Natural killer cell treated with Interleukin-12 subunit alpha and Interleukin-12 subunit beta and Interleukin-15 and Interleukin-18, amount 100 ng/mL, for 72 hours (primary cell): Measurements from ENCODE around the gene VASP. TPM values are rescaled to one million over a fixed set of nuclear protein-coding genes. Genes with fewer than 3 reads are reported as not detected.
"Not testable (repeated sequence)": the region's sequence is repeated elsewhere in the genome, so short reads cannot be mapped to it uniquely, and the experiment has no call there.

ENCODE experiments used
- ATAC-seq, 2 donors: fragments of 150-1000 bp; cut with Tn5 transposase in 1 of 2; sonication (Bioruptor Pico), chemical (Tn5 transposase) in 1 of 2; 2 replicates each; pipeline ENCODE4 v1.10.0; 2021
- DNase-seq: peaks from one replicate; pipeline ENCODE4 v3.0.0; 2022; ENCODE audit warnings: low spot score
- H3K27ac Mint-ChIP-seq, 2 donors: 1 replicate in 1 of 2; 2 replicates in 1 of 2; pipeline ENCODE4 v1.8.0; 2022; ENCODE audit warnings: mixed read lengths in 2 of 2, mild to moderate bottlenecking in 1 of 2, moderate library complexity in 1 of 2
- H3K27me3 Mint-ChIP-seq, 2 donors: 1 replicate in 1 of 2; 2 replicates in 1 of 2; pipeline ENCODE4 v1.8.0; 2022; ENCODE audit warnings: mixed read lengths in 2 of 2
- H3K36me3 Mint-ChIP-seq: one replicate; pipeline ENCODE4 v1.8.0; 2022; ENCODE audit warnings: mixed read lengths
- H3K4me1 Mint-ChIP-seq, 2 donors: 1 replicate in 1 of 2; 2 replicates in 1 of 2; pipeline ENCODE4 v1.8.0; 2022; ENCODE audit warnings: low read depth in 2 of 2, mixed read lengths in 2 of 2, mild to moderate bottlenecking in 1 of 2
- H3K4me3 Mint-ChIP-seq: one replicate; pipeline ENCODE4 v1.8.0; 2022; ENCODE audit warnings: mixed read lengths
- H3K9me3 Mint-ChIP-seq: 2 replicates; pipeline ENCODE4 v1.8.0; 2022; ENCODE audit warnings: mixed read lengths
- total RNA-seq, 2 donors: library from RNA; stranded (reverse); gene quantifications; one replicate each; pipeline ENCODE4 v1.2.3, GENCODE V29; 2022

VASP gene
- total RNA-seq, 2 donors from 2014 or later, result 447 to 589 TPM

- DNase-seq, result peak; percentile 63
- Mint-ChIP-seq H3K36me3 (peaks cover 23% of the 10 kb centered on the region), H3K9me3 (no peaks in the 10 kb centered on the region), H3K27me3 (no peaks in the 10 kb centered on the region), H3K4me3 (peak overlapping the region; percentile 100), H3K27ac (peak overlapping the region; percentile 91 to 96), H3K4me1 (peaks cover 31 to 44% of the 10 kb centered on the region in 2 donors)
- no peak for ATAC-seq
Observed at GRCh38 chr19:45508417-45508860, 1.2 kb downstream of the VASP start.

- no peaks in the 10 kb centered on the region for H3K9me3 Mint-ChIP-seq
- peak overlapping the region; percentile 85 to 96 for H3K27ac Mint-ChIP-seq
- peak; percentile 55 to 66 for ATAC-seq
- H3K27me3 Mint-ChIP-seq, result no peaks in the 10 kb centered on the region
- DNase-seq, result peak; percentile 86
- H3K4me1 Mint-ChIP-seq, result peaks cover 34 to 50% of the 10 kb centered on the region in 2 donors
- peak overlapping the region; percentile 100 for H3K4me3 Mint-ChIP-seq
- H3K36me3 Mint-ChIP-seq, result peaks cover 26% of the 10 kb centered on the region
Observed at GRCh38 chr19:45508861-45509691, 1.8 kb downstream of the VASP start.

GRCh38 chr19:45509692-45510015 is 2.4 kb downstream of the VASP start:
- DNase-seq (no peak), ATAC-seq (no peak)
- Mint-ChIP-seq H3K36me3 (peaks cover 26% of the 10 kb centered on the region), H3K27ac (peak overlapping the region; percentile 85 to 96), H3K4me1 (peaks cover 35 to 52% of the 10 kb centered on the region in 2 donors), H3K27me3 (no peaks in the 10 kb centered on the region), H3K9me3 (no peaks in the 10 kb centered on the region), H3K4me3 (peak overlapping the region; percentile 100)

GRCh38 chr19:45510352-45510751 is 3.1 kb downstream of the VASP start:
- H3K9me3 Mint-ChIP-seq, H3K27me3 Mint-ChIP-seq, ATAC-seq: not testable (repeated sequence)
- DNase-seq, result peak; percentile 22
- Mint-ChIP-seq H3K27ac (peak overlapping the region; percentile 85 to 96), H3K4me3 (peak overlapping the region; percentile 100), H3K36me3 (peaks cover 26% of the 10 kb centered on the region), H3K4me1 (peaks cover 35 to 59% of the 10 kb centered on the region in 2 donors)

- no peaks in the 10 kb centered on the region for H3K9me3 Mint-ChIP-seq
- no peaks in the 10 kb centered on the region for H3K27me3 Mint-ChIP-seq
- peak overlapping the region; percentile 85 to 96 for H3K27ac Mint-ChIP-seq
- H3K4me3 Mint-ChIP-seq, result peak overlapping the region; percentile 100
- peaks cover 26% of the 10 kb centered on the region for H3K36me3 Mint-ChIP-seq
- H3K4me1 Mint-ChIP-seq, result peaks cover 38 to 59% of the 10 kb centered on the region in 2 donors
- ATAC-seq, result no peak
- DNase-seq, result no peak
Observed at GRCh38 chr19:45511074-45511473, 3.8 kb downstream of the VASP start.

GRCh38 chr19:45512881-45513483 is 5.7 kb downstream of the VASP start:
- H3K27ac Mint-ChIP-seq, result peak overlapping the region; percentile 93 to 96
- peaks cover 49 to 71% of the 10 kb centered on the region in 2 donors for H3K4me1 Mint-ChIP-seq
- peaks cover 33% of the 10 kb centered on the region for H3K36me3 Mint-ChIP-seq
- no peaks in the 10 kb centered on the region for H3K27me3 Mint-ChIP-seq
- no peaks in the 10 kb centered on the region for H3K9me3 Mint-ChIP-seq
- no peak for ATAC-seq
- peak overlapping the region; percentile 83 for H3K4me3 Mint-ChIP-seq
- DNase-seq, result no peak

- H3K9me3 Mint-ChIP-seq, result no peaks in the 10 kb centered on the region
- H3K27me3 Mint-ChIP-seq, result no peaks in the 10 kb centered on the region
- peak overlapping the region; percentile 83 for H3K4me3 Mint-ChIP-seq
- H3K4me1 Mint-ChIP-seq, result peaks cover 54 to 65% of the 10 kb centered on the region in 2 donors
- peaks cover 28% of the 10 kb centered on the region for H3K36me3 Mint-ChIP-seq
- DNase-seq (no peak), ATAC-seq (peak; percentile 34 to 54)
- peak overlapping the region; percentile 93 to 96 for H3K27ac Mint-ChIP-seq
Observed at GRCh38 chr19:45514376-45515051, 7.2 kb downstream of the VASP start.

GRCh38 chr19:45515081-45515624 is 7.9 kb downstream of the VASP start:
- H3K27ac Mint-ChIP-seq, result peak overlapping the region; percentile 93 to 96
- ATAC-seq (peak; percentile 82 to 85), DNase-seq (peak; percentile 87)
- H3K9me3 Mint-ChIP-seq, result no peaks in the 10 kb centered on the region
- peaks cover 21% of the 10 kb centered on the region for H3K36me3 Mint-ChIP-seq
- H3K4me1 Mint-ChIP-seq, result peaks cover 49 to 58% of the 10 kb centered on the region in 2 donors
- no peaks in the 10 kb centered on the region for H3K27me3 Mint-ChIP-seq
- peak overlapping the region; percentile 63 for H3K4me3 Mint-ChIP-seq

- no peaks in the 10 kb centered on the region for H3K27me3 Mint-ChIP-seq
- peak; percentile 14 to 51 for ATAC-seq
- no peaks in the 10 kb centered on the region for H3K9me3 Mint-ChIP-seq
- peak overlapping the region; percentile 63 for H3K4me3 Mint-ChIP-seq
- H3K27ac Mint-ChIP-seq, result peak overlapping the region; percentile 93 to 96
- H3K4me1 Mint-ChIP-seq, result peaks cover 46 to 51% of the 10 kb centered on the region in 2 donors
- DNase-seq, result no peak
- peaks cover 19% of the 10 kb centered on the region for H3K36me3 Mint-ChIP-seq
Observed at GRCh38 chr19:45515807-45516401, 8.6 kb downstream of the VASP start.

GRCh38 chr19:45517238-45517637 is 10.0 kb downstream of the VASP start:
- no peaks in the 10 kb centered on the region for H3K27me3 Mint-ChIP-seq
- DNase-seq, result no peak
- H3K36me3 Mint-ChIP-seq, result peaks cover 14% of the 10 kb centered on the region
- H3K4me3 Mint-ChIP-seq, result peak overlapping the region; percentile 49
- no peaks in the 10 kb centered on the region for H3K9me3 Mint-ChIP-seq
- H3K27ac Mint-ChIP-seq, result peak overlapping the region; percentile 93 to 96
- H3K4me1 Mint-ChIP-seq, result peaks cover 40% of the 10 kb centered on the region in 2 donors
- no peak for ATAC-seq

- Mint-ChIP-seq H3K27ac (peak overlapping the region; percentile 93 to 96), H3K27me3 (no peaks in the 10 kb centered on the region), H3K36me3 (peaks cover 12% of the 10 kb centered on the region), H3K4me1 (peaks cover 37 to 38% of the 10 kb centered on the region in 2 donors), H3K9me3 (no peaks in the 10 kb centered on the region), H3K4me3 (peak overlapping the region; percentile 49)
- DNase-seq (no peak), ATAC-seq (no peak)
Observed at GRCh38 chr19:45517641-45518468, 10.6 kb downstream of the VASP start.

- H3K27ac Mint-ChIP-seq, result no peak overlapping the region
- H3K4me1 Mint-ChIP-seq, result peaks cover 35 to 37% of the 10 kb centered on the region in 2 donors
- H3K27me3 Mint-ChIP-seq, result no peaks in the 10 kb centered on the region
- DNase-seq (no peak), ATAC-seq (no peak)
- no peaks in the 10 kb centered on the region for H3K9me3 Mint-ChIP-seq
- H3K36me3 Mint-ChIP-seq, result peaks cover 10% of the 10 kb centered on the region
- no peak overlapping the region for H3K4me3 Mint-ChIP-seq
Observed at GRCh38 chr19:45518469-45518826, 11.2 kb downstream of the VASP start.
